GM19238 (cell line): ENCODE measurements around the gene CCDC116.

Experiments used
- DNase-seq: peaks from one replicate; pipeline ENCODE4 v3.0.0; 2011; ENCODE audit warnings: low spot score; ENCODE audit not compliant: insufficient read length

CCDC116 gene

GRCh38 chr22:21679383-21679782 lies 46.8 kb downstream of the CCDC116 start:
- no peak for DNase-seq

DNA sequence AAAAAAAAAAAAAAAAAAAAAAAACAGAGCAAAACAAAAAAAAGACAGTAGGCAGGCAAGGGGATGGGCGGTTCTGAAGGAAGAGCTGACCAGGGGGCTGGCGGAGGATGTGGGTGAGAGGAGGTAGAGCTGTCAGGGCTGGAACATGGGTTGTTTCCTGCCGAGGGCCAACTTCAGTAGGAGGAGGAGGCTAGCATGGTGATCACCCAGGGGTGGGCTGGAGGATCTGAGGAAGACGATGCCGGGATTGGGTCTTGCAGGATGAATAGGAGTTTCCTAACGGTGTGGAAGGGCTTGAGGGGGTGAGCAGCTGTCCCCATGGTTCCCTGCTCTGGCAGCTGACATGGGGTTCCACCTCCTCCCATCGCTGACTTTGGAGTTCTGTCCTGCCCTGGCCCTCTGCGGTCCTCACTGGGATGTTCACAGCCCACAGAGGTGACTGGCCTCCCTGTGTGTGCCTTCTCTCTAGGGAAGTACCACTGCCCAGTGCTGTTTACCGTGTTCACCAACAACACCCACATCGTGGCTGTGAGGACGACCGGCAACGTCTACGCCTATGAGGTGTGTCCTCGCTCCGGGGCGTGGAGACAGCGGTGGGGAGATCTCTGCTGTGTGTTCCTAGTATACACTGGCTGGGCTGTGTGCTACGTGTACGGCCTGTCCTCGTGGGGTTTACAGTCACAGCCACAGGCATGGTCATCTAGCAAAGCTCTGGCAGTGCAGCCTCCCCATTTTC lies 48.4 kb downstream of the CCDC116 start:
- DNase-seq = no peak

DNA sequence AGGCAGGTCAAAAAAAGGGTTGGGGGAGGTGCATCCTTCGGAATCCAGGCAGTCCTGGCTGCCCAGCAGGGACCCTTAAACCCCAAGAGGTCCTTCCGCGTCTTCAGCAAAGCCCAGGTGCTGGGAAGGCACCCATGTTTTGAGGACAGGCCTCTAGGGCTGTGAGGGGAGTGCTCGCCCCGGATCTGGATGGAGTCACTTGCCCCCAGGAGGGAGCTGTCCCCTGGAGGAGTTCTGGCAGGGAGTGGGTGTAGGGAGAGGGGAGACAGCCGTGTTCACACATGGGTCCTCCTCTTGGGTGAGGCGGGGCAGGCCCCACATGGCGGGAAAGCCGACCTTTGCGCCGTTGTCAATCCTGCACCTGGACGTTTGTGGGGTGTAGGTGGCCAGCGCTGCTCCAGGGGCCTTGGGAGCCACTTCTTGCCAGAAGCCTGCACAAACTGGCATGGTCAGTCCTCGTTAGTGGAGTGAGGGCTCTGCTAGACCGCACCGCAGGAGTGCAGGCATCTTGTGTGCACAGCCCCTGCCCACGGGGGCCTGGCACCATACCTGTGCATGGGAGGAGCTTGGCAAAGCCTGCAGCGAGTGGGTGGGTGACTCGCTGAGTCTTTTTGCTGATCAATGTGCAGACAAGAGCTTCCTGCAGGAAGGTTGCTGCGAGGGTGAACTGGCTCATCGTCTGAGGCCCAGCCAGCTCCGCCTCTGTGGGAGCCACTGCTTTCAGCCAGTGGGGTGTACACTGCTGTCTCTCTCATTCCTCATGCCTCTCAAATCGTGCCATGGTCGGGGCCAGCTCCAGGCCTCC lies 49.2 kb downstream of the CCDC116 start:
- DNase-seq = no peak

- no peak for DNase-seq
These were observed 50.0 kb downstream of the CCDC116 start for GRCh38 chr22:21682385-21683175.

DNA sequence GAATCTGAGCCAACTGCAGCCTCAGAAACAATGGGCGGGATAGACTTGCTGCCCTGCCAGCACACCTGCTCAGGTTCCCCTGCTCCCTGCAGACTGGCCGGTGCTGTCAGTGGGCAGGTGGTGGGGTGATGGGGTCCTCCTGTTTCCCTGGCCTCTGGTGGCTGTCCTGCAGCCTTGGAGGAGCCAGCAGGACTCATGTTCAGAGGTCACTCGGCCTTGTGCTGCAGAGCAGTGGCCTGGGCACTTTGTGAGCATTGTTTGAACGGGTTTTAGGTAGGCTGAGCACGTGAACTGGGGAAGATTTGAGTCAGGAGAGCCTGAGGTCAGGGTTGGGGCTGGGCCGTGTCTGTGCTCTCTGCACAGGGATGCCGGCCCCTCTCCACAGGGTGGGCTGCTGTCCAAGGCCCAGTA lies 50.8 kb downstream of the CCDC116 start:
- no peak for DNase-seq

GRCh38 chr22:21684492-21685163 lies 52.1 kb downstream of the CCDC116 start:
- no peak for DNase-seq

GRCh38 chr22:21685164-21685513 lies 52.6 kb downstream of the CCDC116 start:
- no peak for DNase-seq

GRCh38 chr22:21686193-21686608 lies 53.6 kb downstream of the CCDC116 start:
- no peak for DNase-seq
